T1000 (cell line): Measurements from ENCODE around the gene PLPP1.

Experiments
- DNase-seq: peaks from one replicate; lab custom pipeline; 2025; ENCODE audit warnings: mixed read lengths; lab: John Stamatoyannopoulos, UW

Gene PLPP1

GRCh38 chr5:55446640-55447351, 88.0 kb downstream of the PLPP1 start:
- no peak for DNase-seq

DNA sequence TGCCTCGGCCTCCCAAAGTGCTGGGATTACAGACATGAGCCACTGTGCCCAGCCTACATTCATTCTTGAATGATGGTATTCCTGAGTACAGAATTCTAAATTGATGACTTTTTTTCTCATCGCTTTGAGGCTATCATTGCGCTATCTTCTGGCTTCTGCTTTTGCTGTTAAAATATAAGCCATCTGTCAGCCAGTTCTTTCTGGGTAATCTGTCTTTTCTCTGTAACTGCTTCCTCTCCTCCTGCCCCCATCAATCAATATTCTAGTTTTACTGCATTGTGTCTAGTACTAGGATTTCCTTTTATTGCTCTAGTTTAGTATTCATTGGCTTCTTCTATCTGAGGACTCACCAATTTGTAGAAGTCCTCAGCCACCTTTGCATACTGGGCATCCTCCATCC, 89.0 kb downstream of the PLPP1 start:
- no peak for DNase-seq

DNA sequence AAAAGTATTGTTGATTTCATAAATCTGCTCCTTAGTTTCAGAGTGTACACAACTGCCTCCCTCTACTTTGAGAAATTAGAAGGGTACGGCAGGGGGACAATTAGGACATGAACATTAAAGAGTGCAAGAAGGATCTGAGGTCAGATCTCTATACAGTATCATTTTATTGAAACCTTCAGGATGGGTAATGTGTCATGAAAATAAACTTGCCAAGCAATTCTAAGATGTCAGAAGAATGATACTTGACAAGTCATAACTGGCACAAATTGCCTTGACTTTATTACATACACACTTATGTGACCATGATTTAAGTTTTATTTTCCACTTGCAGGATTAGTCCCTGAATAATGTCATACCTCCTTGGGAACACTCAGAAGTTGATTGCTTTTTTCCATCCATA, 92.8 kb downstream of the PLPP1 start:
- no peak for DNase-seq

DNA sequence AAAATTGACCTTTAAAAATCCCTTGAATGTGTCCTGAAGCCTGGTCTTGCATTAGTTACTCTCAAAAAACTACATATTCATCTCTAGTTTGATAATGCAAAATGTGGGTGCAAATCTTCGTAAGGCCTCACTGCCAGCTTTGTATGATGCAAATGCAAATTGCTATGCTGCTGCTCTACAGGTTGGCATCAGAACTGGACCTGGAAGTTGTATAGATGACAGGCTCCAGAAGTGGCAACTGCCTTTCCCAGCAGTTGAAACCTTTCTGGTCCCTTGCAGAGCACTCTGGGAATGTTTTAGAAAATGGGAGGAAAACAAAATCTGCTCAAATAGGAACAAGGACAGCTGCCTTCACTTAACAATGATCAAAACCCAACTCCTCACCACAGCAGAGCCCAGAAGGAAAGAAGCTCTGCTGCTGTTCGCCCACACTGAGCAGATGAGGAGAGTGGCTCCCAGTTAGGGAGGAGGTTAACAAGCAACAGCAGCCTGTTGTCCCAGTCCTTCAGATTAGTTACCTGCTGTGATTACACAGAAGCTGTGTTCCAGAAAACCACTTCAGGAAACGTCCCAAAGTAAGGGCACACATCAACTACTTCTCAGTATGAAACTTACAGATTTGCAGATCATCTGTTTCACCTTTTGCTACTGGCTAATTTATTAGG, 93.5 kb downstream of the PLPP1 start:
- no peak for DNase-seq

GRCh38 chr5:55440188-55440646, 94.5 kb downstream of the PLPP1 start:
- no peak for DNase-seq

DNA sequence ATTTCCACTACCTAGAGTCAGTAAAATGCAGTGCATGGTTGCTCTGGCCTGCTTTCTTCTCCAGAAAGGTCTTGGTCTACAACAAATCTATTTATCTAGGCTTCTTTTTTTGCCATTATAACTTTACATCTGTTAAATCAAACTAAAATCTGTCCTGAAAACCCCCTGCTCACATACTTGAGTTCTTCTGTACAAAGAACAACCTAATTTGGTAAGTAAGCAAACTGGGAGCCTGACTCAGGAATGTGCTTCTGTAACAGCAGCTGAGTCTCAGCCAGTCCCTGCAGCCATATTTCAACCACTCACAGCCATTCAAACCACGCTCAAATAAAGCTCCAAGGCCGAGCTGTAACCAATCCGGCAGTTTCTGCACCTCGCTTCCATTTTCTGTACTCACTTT, 95.8 kb downstream of the PLPP1 start:
- no peak for DNase-seq

DNA sequence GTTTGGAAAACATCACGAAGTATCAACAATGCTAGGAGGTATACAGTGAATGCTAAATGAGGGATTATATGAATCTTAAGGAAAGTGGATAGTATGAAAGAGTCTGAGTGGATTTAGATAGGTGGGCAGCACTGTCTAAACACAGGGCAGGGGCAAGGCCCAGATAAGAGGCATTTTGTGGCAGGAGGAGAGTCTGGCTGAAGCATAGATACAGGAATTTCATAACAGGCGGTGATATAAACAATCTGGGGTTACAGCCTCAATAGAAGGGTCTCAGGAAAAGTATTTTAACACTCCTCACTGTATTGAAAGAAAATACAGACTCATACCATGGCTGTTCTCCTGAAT, 96.9 kb downstream of the PLPP1 start:
- no peak for DNase-seq

- DNase-seq: no peak
Measured at GRCh38 chr5:55437452-55437851, 97.3 kb downstream of the PLPP1 start.

GRCh38 chr5:55432549-55432948, 102.2 kb downstream of the PLPP1 start:
- DNase-seq: no peak

- DNase-seq: no peak
Measured at GRCh38 chr5:55429613-55430253, 105.0 kb downstream of the PLPP1 start.

DNA sequence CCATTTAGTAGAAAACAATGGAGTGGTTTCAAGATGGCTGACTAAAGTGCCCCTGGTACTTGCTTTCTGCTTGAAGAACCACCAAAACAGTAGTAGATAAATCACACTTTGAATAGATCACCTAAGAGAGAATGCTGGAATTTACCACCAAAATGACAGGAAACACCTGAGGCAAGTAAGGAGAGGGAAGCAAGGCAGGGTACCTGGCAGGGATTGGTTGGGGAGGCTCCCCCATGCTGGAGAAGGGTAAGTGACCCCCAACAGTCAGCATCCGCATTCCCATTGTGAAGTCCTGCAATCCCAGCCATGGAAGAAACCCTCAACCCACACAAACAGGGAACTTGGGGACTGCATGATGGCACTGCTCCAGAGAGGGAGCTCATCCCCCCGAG, 105.5 kb downstream of the PLPP1 start:
- no peak for DNase-seq

DNA sequence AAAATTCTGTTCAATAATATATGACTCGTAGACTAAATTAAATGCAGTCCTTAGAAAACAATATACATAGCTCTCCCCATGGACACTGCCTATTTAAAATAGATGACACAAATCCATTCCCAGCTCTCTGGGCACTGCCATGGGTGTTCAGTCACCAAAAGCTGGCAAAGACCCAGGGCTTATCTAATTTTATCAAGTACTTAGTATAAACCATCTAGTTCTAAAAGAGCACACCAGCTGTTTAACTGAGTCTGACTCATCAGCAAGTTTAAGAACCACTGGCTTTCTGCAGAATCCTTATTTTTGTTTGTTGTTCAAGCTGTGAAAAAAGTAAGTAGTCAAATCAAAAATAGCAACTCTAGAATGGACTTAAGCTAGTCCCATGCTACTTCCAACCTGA, 107.6 kb downstream of the PLPP1 start:
- DNase-seq: no peak

DNA sequence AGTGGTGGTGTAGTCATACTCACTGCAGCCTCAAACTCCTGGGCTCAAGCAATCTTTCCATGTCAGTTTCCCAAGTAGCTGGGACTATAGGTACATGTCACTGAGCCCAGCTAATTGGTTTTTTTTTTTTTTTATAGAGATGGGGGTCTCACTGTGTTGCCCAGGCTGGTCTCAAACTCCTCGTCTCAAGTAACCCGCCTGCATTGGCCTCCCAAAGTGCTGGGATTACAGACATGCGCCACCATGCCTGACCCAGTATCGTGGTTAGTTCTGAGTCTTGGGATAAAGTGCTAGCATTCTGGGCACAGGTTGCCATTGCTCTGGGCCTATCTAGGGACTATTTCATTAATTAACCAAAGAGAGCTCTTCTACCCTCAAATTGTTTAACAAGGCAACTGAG, 108.3 kb downstream of the PLPP1 start:
- DNase-seq: no peak

DNA sequence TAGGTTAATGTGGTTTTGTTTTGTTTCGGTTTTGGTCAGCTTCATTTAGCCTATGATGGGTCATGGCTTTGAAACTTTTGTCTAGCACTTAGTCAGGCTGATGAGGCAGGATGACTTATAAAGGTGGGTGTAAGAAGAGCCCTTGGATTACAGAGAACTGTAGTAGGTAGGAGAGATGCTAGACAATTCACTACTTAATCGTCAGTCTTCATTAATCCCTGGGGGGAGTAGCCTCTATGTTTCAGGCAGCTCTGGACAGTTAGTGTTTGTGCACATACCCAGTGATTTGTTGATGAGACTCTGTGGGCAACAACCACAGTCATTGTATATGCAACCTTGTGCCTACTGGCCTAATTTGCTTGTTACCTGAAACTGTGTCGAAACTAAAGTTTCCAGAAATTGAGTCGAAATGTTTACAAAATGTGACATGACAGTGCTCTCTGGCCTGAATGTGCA, 113.7 kb downstream of the PLPP1 start:
- no peak for DNase-seq

GRCh38 chr5:55418994-55419968, 115.5 kb downstream of the PLPP1 start:
- DNase-seq: no peak

DNA sequence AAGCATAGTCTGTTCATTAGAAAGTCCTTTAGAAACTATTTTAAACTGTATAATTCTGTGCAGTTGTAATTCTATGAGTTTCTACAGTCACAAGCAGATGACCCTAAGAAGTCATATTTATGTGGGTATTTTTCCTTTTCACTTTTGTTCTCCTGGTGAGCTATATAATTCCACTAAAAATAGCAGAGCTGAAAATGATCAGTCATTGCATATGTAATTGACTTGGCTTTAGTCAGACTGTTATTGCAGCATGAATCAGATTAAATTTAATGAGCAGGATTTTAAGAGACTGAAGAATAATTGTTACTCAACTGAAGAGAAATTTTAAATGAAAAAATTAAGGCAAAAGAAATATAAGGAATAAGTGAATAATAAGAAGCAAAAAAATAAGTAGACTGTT, 118.5 kb downstream of the PLPP1 start:
- DNase-seq: no peak

DNA sequence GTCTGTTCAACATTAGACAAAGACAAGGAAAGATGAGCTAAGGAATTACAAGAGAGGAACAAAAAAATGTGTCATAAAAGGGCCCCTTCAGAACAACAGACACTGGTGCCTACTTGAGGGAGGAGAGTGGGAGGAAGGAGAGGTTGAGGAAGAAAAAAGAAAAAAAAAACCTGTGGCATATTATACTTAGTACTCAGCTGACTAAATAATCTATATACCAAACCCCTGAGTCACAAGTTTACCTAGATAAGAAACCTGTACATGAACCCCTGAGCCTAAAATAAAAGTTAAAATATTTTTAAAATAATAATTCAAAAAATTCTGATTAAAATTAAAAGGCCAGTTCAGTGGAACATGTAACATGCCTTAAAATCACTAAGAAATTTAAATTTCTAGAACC, 119.7 kb downstream of the PLPP1 start:
- no peak for DNase-seq

DNA sequence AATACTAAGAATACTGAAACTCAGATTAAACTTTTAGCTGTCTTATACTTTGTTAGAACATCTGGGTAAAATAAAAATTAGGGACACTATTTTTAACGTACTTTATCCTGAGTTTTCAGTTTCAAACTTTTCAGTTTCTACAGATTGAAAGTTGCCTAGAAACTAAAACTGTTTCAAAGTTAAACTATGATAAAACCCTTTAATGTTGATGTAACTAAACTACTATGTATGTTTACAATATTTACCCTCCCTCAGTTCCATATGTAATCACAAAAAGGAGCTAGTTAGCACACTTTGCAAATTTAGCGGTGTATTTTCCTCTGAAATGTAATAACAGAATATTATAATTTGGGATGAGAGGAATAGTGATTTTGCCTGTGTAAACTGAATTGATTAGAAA, 121.1 kb downstream of the PLPP1 start:
- no peak for DNase-seq

DNA sequence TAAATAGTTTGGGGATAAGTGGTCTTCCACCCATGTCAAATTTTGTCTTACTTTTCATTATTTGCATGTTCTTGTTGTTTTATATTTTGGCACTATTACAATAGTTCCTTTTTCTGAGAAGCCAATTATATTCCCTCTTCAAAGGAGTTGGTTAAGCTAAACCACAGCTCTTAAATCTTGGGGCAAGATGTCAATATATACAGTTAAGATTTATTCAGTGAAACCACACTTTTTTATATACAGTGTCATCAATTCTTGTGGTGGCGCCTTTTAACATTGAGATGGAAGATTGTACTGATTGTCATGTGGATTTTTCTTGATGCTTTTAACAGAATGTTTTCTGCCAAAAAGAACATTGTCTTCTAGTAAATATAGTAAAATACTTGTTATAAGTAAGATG, 122.9 kb downstream of the PLPP1 start:
- no peak for DNase-seq

DNA sequence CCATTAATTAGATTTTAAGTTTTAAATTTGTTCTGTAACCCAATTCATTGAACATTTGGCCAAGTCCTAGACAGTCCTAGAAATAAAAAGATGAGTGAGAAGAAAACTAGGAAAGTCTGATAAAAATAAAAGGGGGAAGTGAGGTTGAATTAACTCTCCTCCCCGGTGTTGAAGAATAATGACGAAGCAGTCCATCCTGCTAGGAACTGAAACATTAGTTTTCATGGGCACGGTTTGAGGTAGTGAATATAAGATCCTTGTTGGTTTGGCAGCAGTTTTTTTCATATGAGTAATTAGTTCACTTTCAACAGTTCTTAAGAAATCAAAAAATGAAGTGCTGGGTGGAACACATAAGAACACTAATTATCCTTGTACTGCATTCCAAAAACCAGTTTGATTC, 123.9 kb downstream of the PLPP1 start:
- no peak for DNase-seq

GRCh38 chr5:55409775-55410174, 125.0 kb downstream of the PLPP1 start:
- no peak for DNase-seq

DNA sequence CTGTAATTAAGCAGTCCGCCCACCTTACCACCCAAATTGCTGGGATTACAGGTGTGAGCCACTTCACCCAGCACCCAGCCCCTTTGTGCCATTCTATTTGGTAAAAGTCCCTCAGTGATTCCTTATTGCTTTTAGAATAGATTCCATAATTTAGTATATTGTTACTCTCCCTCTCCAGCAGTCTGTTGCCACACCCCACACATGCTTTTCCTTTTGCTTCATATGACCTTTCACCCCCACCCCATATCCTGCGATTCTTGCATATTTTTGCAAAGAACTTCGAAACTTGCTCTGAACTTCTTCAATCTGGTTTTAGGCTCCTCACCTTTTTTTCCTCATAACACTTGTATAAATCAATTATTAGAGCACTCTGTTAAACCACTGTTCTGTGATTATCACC, 126.8 kb downstream of the PLPP1 start:
- no peak for DNase-seq
